Liver (tissue), 9 donors: ENCODE results near the gene VGF. TPM values are rescaled to one million over a fixed set of nuclear protein-coding genes. Genes with fewer than 3 reads are reported as not detected.
A peak's percentile ranks its signal among the peaks of the same experiment; 100 is the strongest.

Source experiments
- DNase-seq: peaks from one replicate; pipeline ENCODE4 v3.0.0-alpha.2; 2017; ENCODE audit warnings: low spot score
- H3K27ac ChIP-seq, 2 donors: one replicate each; pipeline ENCODE4 v1.7.0; 2013; ENCODE audit warnings: inconsistent platforms in 2 of 2, low read length in 2 of 2, control low read depth in 1 of 2, low read depth in 1 of 2, mild to moderate bottlenecking in 1 of 2
- H3K27me3 ChIP-seq, 4 donors: one replicate each; pipeline versions ENCODE4 v1.6.1 to v1.7.0; 2013; ENCODE audit warnings: low read length in 3 of 4, inconsistent platforms in 1 of 4, mild to moderate bottlenecking in 1 of 4, moderate library complexity in 1 of 4; ENCODE audit not compliant: control insufficient read depth in 4 of 4, insufficient read depth in 4 of 4
- H3K36me3 ChIP-seq, 4 donors: one replicate each; pipeline versions ENCODE4 v1.6.1 to v1.7.0; 2013; ENCODE audit warnings: low read length in 3 of 4, mild to moderate bottlenecking in 3 of 4, low read depth in 1 of 4, moderate library complexity in 1 of 4; ENCODE audit not compliant: control insufficient read depth in 4 of 4, insufficient read depth in 3 of 4
- H3K4me1 ChIP-seq, 4 donors: one replicate each; pipeline versions ENCODE4 v1.6.1 to v1.7.0; 2013; ENCODE audit warnings: low read length in 3 of 4, mild to moderate bottlenecking in 3 of 4, moderate library complexity in 1 of 4; ENCODE audit not compliant: control insufficient read depth in 4 of 4, insufficient read depth in 4 of 4
- H3K4me3 ChIP-seq, 3 donors: one replicate each; pipeline versions ENCODE4 v1.6.1 to v1.7.0; 2013; ENCODE audit warnings: low read length in 3 of 3, control low read depth in 1 of 3, low read depth in 1 of 3, mild to moderate bottlenecking in 1 of 3
- H3K9ac ChIP-seq, 2 donors: one replicate each; pipeline ENCODE4 v1.7.0; 2013; ENCODE audit warnings: low read length in 2 of 2, mild to moderate bottlenecking in 2 of 2, moderate library complexity in 2 of 2, control low read depth in 1 of 2, low read depth in 1 of 2
- H3K9me3 ChIP-seq, 4 donors: one replicate each; pipeline versions ENCODE4 v1.6.1 to v1.7.0; 2013; ENCODE audit warnings: low read length in 3 of 4; ENCODE audit not compliant: control insufficient read depth in 4 of 4
- ATF3 ChIP-seq: IDR thresholded peaks from 2 replicates; pipeline ENCODE4 v1.6.1; 2016; ENCODE audit warnings: antibody characterized with exemption
- CTCF ChIP-seq: fragments of 150-350 bp; IDR thresholded peaks from 2 replicates; pipeline ENCODE4 v1.5.1; 2017; ENCODE audit warnings: improper control_type of control experiment, low read depth, low read length; ENCODE audit not compliant: missing input control
- EGR1 ChIP-seq, 2 donors: IDR thresholded peaks; 2 replicates each; pipeline ENCODE4 v1.6.1; 2016 to 2018; ENCODE audit warnings: antibody characterized with exemption in 2 of 2, low read depth in 2 of 2
- FOXA1 ChIP-seq: IDR thresholded peaks from 2 replicates; pipeline ENCODE4 v1.6.1; 2016; ENCODE audit warnings: antibody characterized with exemption
- FOXA2 ChIP-seq: IDR thresholded peaks from 2 replicates; pipeline ENCODE4 v1.6.1; 2016; ENCODE audit warnings: antibody characterized with exemption
- GABPA ChIP-seq, 2 donors: IDR thresholded peaks in 1 of 2; conservative IDR thresholded peaks in 1 of 2; 2 replicates each; pipeline ENCODE4 v1.6.1; 2016; ENCODE audit warnings: antibody characterized with exemption in 2 of 2, mild to moderate bottlenecking in 1 of 2, moderate library complexity in 1 of 2
- HNF4A ChIP-seq, 2 donors: conservative IDR thresholded peaks; 2 replicates each; pipeline ENCODE4 v1.6.1; 2016; ENCODE audit warnings: antibody characterized with exemption in 2 of 2, mild to moderate bottlenecking in 2 of 2
- HNF4G ChIP-seq: IDR thresholded peaks from 2 replicates; pipeline ENCODE4 v1.6.1; 2016; ENCODE audit warnings: antibody characterized with exemption
- JUND ChIP-seq, 2 donors: IDR thresholded peaks; 2 replicates each; pipeline ENCODE4 v1.6.1; 2016; ENCODE audit warnings: antibody characterized with exemption in 2 of 2
- MAX ChIP-seq: IDR thresholded peaks from 2 replicates; pipeline ENCODE4 v1.6.1; 2016; ENCODE audit warnings: antibody characterized with exemption
- NR2F2 ChIP-seq: IDR thresholded peaks from 2 replicates; pipeline ENCODE4 v1.6.1; 2016; ENCODE audit warnings: antibody characterized with exemption
- RAD21 ChIP-seq, 2 donors: IDR thresholded peaks; 2 replicates each; pipeline ENCODE4 v1.6.1; 2016; ENCODE audit warnings: antibody characterized with exemption in 2 of 2, mild to moderate bottlenecking in 2 of 2
- REST ChIP-seq: IDR thresholded peaks from 2 replicates; pipeline ENCODE4 v1.6.1; 2016; ENCODE audit warnings: antibody characterized with exemption, mild to moderate bottlenecking
- RXRA ChIP-seq, 2 donors: IDR thresholded peaks; 2 replicates each; pipeline ENCODE4 v1.6.1; 2017 to 2018; ENCODE audit warnings: antibody characterized with exemption in 2 of 2, mild to moderate bottlenecking in 1 of 2
- SP1 ChIP-seq: IDR thresholded peaks from 2 replicates; pipeline ENCODE4 v1.6.1; 2018; ENCODE audit warnings: antibody characterized with exemption, mild to moderate bottlenecking
- TAF1 ChIP-seq: conservative IDR thresholded peaks from 2 replicates; pipeline ENCODE4 v1.6.1; 2016; ENCODE audit warnings: antibody characterized with exemption, mild to moderate bottlenecking
- ZBTB33 ChIP-seq: IDR thresholded peaks from 2 replicates; pipeline ENCODE4 v1.6.1; 2016; ENCODE audit warnings: antibody characterized with exemption
- WGBS: extraction: QIAGEN DNeasy Blood & Tissue Kit; methylation state at CpG from one replicate; pipeline ENCODE4 v1.1.7; 2013; 5-methylcytosine and 5-hydroxymethylcytosine counted together
- polyA plus RNA-seq, 2 donors: library from polyadenylated mRNA; stranded (reverse) in 1 of 2; unstranded in 1 of 2; fragments of 200-250 nt in 1 of 2; fragments of >200 nt in 1 of 2; fragmentation: Nextera tagmentation in 1 of 2; extraction: Ambion mirVana in 1 of 2; gene quantifications; one replicate each; pipeline versions ENCODE4 v1.2.1 to v1.2.3, GENCODE V29; 2013 to 2015
- total RNA-seq, 2 donors: library from RNA; depleted of rRNA; stranded (reverse); fragments of >200 nt; gene quantifications; one replicate each; pipeline ENCODE4 v1.2.3, GENCODE V29; 2014
- donor health status: healthy.
- donor health status: healthy.
- donor health status: healthy.
- donor health status: healthy.
- donor health status: healthy.

The VGF gene
- total and polyA plus RNA-seq, 4 donors, result not detected

GRCh38 chr7:101202603-101202918, 37.2 kb upstream of the VGF start (continued):
- no peak for TF ChIP-seq SP1
- TF ChIP-seq NR2F2, result no peak
- no peak for TF ChIP-seq HNF4A (conservative IDR thresholded peaks at IDR 0.05)
- no peak for TF ChIP-seq FOXA2
- TF ChIP-seq RXRA (IDR thresholded peaks at IDR 0.05), result no peak
- TF ChIP-seq JUND (IDR thresholded peaks at IDR 0.05), result no peak
- TF ChIP-seq GABPA (IDR thresholded peaks at IDR 0.05 in 1 of 2, conservative IDR thresholded peaks at IDR 0.05 in 1 of 2), result no peak

GRCh38 chr7:101201695-101202602, 36.6 kb upstream of the VGF start:
- peak; percentile 58 for DNase-seq
- TF ChIP-seq TAF1 (no peak), CTCF (no peak), RXRA (IDR thresholded peaks at IDR 0.05) (no peak), SP1 (peak; percentile 20), ATF3 (no peak), FOXA2 (no peak), HNF4A (conservative IDR thresholded peaks at IDR 0.05) (peak in 1 of 2 donors; percentile 48), REST (no peak)
- Histone ChIP-seq H3K27me3 (no peaks in the 10 kb centered on the region), H3K9me3 (no peaks in the 10 kb centered on the region), H3K27ac (peak overlapping the region; percentile 23 to 65), H3K4me1 (peaks cover 2 to 27% (median 15%) of the 10 kb centered on the region in 4 donors), H3K9ac (no peak overlapping the region), H3K4me3 (peak overlapping the region in 2 of 3 donors; percentile 30 to 57), H3K36me3 (peaks cover 0 to 9% (median 4%) of the 10 kb centered on the region in 4 donors)
- WGBS, result 15% methylated on average over 75 of the region's 75 CpGs

GRCh38 chr7:101200862-101201599, 35.7 kb upstream of the VGF start, which contains the start of gene MOGAT3:
TSS of gene MOGAT3 (minus strand) at chr7:101201036. CDS start at chr7:101200854, 182 bp downstream.
- no peak within 1 kb of the TSS for H3K9ac ChIP-seq
- H3K27ac ChIP-seq, result peak within 1 kb of the TSS; percentile 40 to 65
- H3K4me1 ChIP-seq, result peaks cover 2 to 27% (median 15%) of the 10 kb centered on the region in 4 donors
- peaks cover 0 to 4% (median 2%) of the 10 kb centered on the region in 4 donors for H3K36me3 ChIP-seq
- WGBS, result 9% methylated on average over 21 of the region's 21 CpGs
- no peaks in the 10 kb centered on the region for H3K9me3 ChIP-seq
- peak within 1 kb of the TSS in 2 of 3 donors; percentile 30 to 57 for H3K4me3 ChIP-seq
- DNase-seq, result peak; percentile 66
- no peaks in the 10 kb centered on the region for H3K27me3 ChIP-seq
- TF ChIP-seq NR2F2, result no peak
- no peak for TF ChIP-seq FOXA2
- no peak for TF ChIP-seq GABPA (IDR thresholded peaks at IDR 0.05 in 1 of 2, conservative IDR thresholded peaks at IDR 0.05 in 1 of 2)
- no peak for TF ChIP-seq FOXA1
- TF ChIP-seq ZBTB33, result no peak
- TF ChIP-seq EGR1 (IDR thresholded peaks at IDR 0.05; ENCODE audit: low read depth in 2 of 2), result no peak
- no peak for TF ChIP-seq CTCF
- TF ChIP-seq SP1, result peak; percentile 65
- no peak for TF ChIP-seq RAD21 (IDR thresholded peaks at IDR 0.05)
- no peak for TF ChIP-seq JUND (IDR thresholded peaks at IDR 0.05)
- no peak for TF ChIP-seq HNF4G
- peak; percentile 74 to 75 for TF ChIP-seq HNF4A (conservative IDR thresholded peaks at IDR 0.05)
- peak in 1 of 2 donors; percentile 59 for TF ChIP-seq RXRA (IDR thresholded peaks at IDR 0.05)
- TF ChIP-seq MAX, result no peak
